ENCODE measurements around the gene IGF2BP3. TPM values are rescaled to one million over a fixed set of nuclear protein-coding genes. Genes with fewer than 3 reads are reported as not detected.

The IGF2BP3 gene
- total RNA-seq, 1 experiment from 2014 or later, result 75.3 TPM

GRCh38 chr7:23268167-23268566 lies 202.1 kb downstream of the IGF2BP3 start:
- intact Hi-C loops (cut with micrococcal nuclease; ENCODE audit: unreplicated experiment), result no loop called here
- H3K4me1 ChIP-seq (ENCODE audit: insufficient read depth, low read length, poor library complexity, severe bottlenecking), result no peaks in the 10 kb centered on the region
- no TSS peak for BruUV-seq (replicated peaks)
- H3K27ac ChIP-seq (ENCODE audit: low read depth, low read length, poor library complexity, severe bottlenecking), result no peak overlapping the region
- no peaks in the 10 kb centered on the region for H3K9me3 ChIP-seq (ENCODE audit: low read depth, low read length, poor library complexity, severe bottlenecking)
- TF ChIP-seq, protein P1, sequence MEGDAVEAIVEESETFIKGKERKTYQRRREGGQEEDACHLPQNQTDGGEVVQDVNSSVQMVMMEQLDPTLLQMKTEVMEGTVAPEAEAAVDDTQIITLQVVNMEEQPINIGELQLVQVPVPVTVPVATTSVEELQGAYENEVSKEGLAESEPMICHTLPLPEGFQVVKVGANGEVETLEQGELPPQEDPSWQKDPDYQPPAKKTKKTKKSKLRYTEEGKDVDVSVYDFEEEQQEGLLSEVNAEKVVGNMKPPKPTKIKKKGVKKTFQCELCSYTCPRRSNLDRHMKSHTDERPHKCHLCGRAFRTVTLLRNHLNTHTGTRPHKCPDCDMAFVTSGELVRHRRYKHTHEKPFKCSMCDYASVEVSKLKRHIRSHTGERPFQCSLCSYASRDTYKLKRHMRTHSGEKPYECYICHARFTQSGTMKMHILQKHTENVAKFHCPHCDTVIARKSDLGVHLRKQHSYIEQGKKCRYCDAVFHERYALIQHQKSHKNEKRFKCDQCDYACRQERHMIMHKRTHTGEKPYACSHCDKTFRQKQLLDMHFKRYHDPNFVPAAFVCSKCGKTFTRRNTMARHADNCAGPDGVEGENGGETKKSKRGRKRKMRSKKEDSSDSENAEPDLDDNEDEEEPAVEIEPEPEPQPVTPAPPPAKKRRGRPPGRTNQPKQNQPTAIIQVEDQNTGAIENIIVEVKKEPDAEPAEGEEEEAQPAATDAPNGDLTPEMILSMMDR (conservative IDR thresholded peaks at IDR 0.05; ENCODE audit: low read depth, low read length), result no peak
- no peak for TF ChIP-seq EZH2 (IDR thresholded peaks at IDR 0.05; ENCODE audit: borderline replicate concordance, low read depth, low read length, poor library complexity, severe bottlenecking)
- POLR2A ChIA-PET (ENCODE audit: low non-redundant PET), result interaction anchor here (0.5 kb wide), 1 partner anchor 23 kb away, joined by 5 read pairs; no protein-coding TSS in a partner anchor
- no peaks in the 10 kb centered on the region for H3K27me3 ChIP-seq (replicated peaks; ENCODE audit: insufficient read depth, low read depth, low read length, poor library complexity)
- no peak overlapping the region for H3K4me3 ChIP-seq (ENCODE audit: low read depth, low read length, poor library complexity, severe bottlenecking)
- no peaks in the 10 kb centered on the region for H3K36me3 ChIP-seq (ENCODE audit: insufficient read depth, low read length, poor library complexity, severe bottlenecking)
- CTCF ChIA-PET, result no interaction called here
- DNase-seq (ENCODE audit: low spot score), result no peak

DNA sequence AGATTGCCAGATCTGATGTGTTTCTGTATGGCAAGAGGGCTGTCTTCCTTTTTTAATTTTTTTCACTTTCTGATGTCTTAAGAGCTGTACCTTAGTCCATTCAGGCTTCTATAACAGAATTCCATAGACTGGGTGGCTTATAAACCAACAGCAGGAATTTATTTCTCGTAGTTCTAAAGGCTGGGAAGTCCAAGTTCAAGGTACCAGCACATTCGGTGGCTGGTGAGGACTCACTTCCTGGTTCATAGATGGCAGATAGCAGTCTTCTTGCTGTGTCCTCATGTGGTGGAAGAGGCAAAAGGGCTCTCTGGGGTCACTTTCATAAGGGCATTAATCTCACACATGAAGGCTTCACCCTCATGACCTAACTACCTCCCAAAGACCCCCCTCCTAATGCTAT lies 202.9 kb downstream of the IGF2BP3 start:
- intact Hi-C loops (cut with micrococcal nuclease; ENCODE audit: unreplicated experiment), result no loop called here
- ChIA-PET POLR2A (ENCODE audit: low non-redundant PET) (no interaction called here), CTCF (no interaction called here)
- H3K36me3 ChIP-seq (ENCODE audit: insufficient read depth, low read length, poor library complexity, severe bottlenecking), result no peaks in the 10 kb centered on the region
- no peak overlapping the region for H3K4me3 ChIP-seq (ENCODE audit: low read depth, low read length, poor library complexity, severe bottlenecking)
- no TSS peak for BruUV-seq (replicated peaks)
- no peaks in the 10 kb centered on the region for H3K9me3 ChIP-seq (ENCODE audit: low read depth, low read length, poor library complexity, severe bottlenecking)
- no peaks in the 10 kb centered on the region for H3K4me1 ChIP-seq (ENCODE audit: insufficient read depth, low read length, poor library complexity, severe bottlenecking)
- no peak for TF ChIP-seq EZH2 (IDR thresholded peaks at IDR 0.05; ENCODE audit: borderline replicate concordance, low read depth, low read length, poor library complexity, severe bottlenecking)
- TF ChIP-seq, protein P1 (conservative IDR thresholded peaks at IDR 0.05; ENCODE audit: low read depth, low read length), result no peak
- no peaks in the 10 kb centered on the region for H3K27me3 ChIP-seq (replicated peaks; ENCODE audit: insufficient read depth, low read depth, low read length, poor library complexity)
- DNase-seq (ENCODE audit: low spot score), result no peak
- no peak overlapping the region for H3K27ac ChIP-seq (ENCODE audit: low read depth, low read length, poor library complexity, severe bottlenecking)

DNA sequence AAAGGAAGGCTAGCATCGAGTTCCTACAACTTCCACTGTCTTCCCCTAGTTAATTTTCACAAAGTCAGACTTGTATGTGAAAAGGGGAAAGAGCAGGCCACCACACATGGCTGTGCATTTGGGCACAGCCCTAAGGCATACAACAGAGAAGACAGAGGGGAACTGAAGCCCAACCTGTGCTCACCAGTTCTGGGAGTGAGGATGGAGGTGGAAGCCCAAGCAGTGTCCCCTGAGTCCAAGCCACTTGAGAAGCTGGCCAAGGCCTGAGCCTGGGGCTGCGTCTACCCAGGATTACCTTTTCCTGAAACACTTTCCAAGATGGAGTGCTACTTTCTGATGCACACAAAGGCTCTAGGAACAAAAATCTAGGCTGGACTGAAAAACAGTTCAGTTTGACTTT lies 203.4 kb downstream of the IGF2BP3 start:
- no TSS peak for BruUV-seq (replicated peaks)
- Histone ChIP-seq H3K9me3 (ENCODE audit: low read depth, low read length, poor library complexity, severe bottlenecking) (no peaks in the 10 kb centered on the region), H3K27ac (ENCODE audit: low read depth, low read length, poor library complexity, severe bottlenecking) (no peak overlapping the region), H3K27me3 (replicated peaks; ENCODE audit: insufficient read depth, low read depth, low read length, poor library complexity) (no peaks in the 10 kb centered on the region), H3K4me1 (ENCODE audit: insufficient read depth, low read length, poor library complexity, severe bottlenecking) (no peaks in the 10 kb centered on the region), H3K4me3 (ENCODE audit: low read depth, low read length, poor library complexity, severe bottlenecking) (no peak overlapping the region), H3K36me3 (ENCODE audit: insufficient read depth, low read length, poor library complexity, severe bottlenecking) (no peaks in the 10 kb centered on the region)
- ChIA-PET POLR2A (ENCODE audit: low non-redundant PET) (no interaction called here), CTCF (no interaction called here)
- intact Hi-C loops (cut with micrococcal nuclease; ENCODE audit: unreplicated experiment), result no loop called here
- TF ChIP-seq, protein P1 (conservative IDR thresholded peaks at IDR 0.05; ENCODE audit: low read depth, low read length), result no peak
- TF ChIP-seq EZH2 (IDR thresholded peaks at IDR 0.05; ENCODE audit: borderline replicate concordance, low read depth, low read length, poor library complexity, severe bottlenecking), result no peak
- DNase-seq (ENCODE audit: low spot score), result no peak
